ENCODE data around the gene SOX6.

The SOX6 gene

GRCh38 chr11:16266021-16266420 is 90.3 kb downstream of the SOX6 start:
- DNase-seq (ENCODE audit: low spot score): no peak

GRCh38 chr11:16265022-16265421 is 91.3 kb downstream of the SOX6 start:
- no peak for DNase-seq (ENCODE audit: low spot score)

GRCh38 chr11:16262645-16262955 is 93.7 kb downstream of the SOX6 start:
- no peak for DNase-seq (ENCODE audit: low spot score)

GRCh38 chr11:16261836-16262644 is 94.3 kb downstream of the SOX6 start:
- DNase-seq (ENCODE audit: low spot score): no peak

GRCh38 chr11:16252373-16252772 is 104.0 kb downstream of the SOX6 start:
- DNase-seq (ENCODE audit: low spot score): no peak

GRCh38 chr11:16248248-16248647 is 108.1 kb downstream of the SOX6 start:
- no peak for DNase-seq (ENCODE audit: low spot score)

GRCh38 chr11:16242806-16243205 is 113.5 kb downstream of the SOX6 start:
- no peak for DNase-seq (ENCODE audit: low spot score)

- DNase-seq (ENCODE audit: low spot score): no peak
These were observed 115.7 kb downstream of the SOX6 start for GRCh38 chr11:16240687-16241086.

- DNase-seq (ENCODE audit: low spot score): no peak
These were observed 116.9 kb downstream of the SOX6 start for GRCh38 chr11:16239141-16240105.

GRCh38 chr11:16226245-16226644 is 130.1 kb downstream of the SOX6 start:
- no peak for DNase-seq (ENCODE audit: low spot score)

GRCh38 chr11:16225623-16226022 is 130.7 kb downstream of the SOX6 start:
- no peak for DNase-seq (ENCODE audit: low spot score)

GRCh38 chr11:16223558-16223957 is 132.8 kb downstream of the SOX6 start:
- DNase-seq (ENCODE audit: low spot score): no peak

GRCh38 chr11:16217631-16218030 is 138.7 kb downstream of the SOX6 start:
- DNase-seq (ENCODE audit: low spot score): no peak

GRCh38 chr11:16216831-16217230 is 139.5 kb downstream of the SOX6 start:
- DNase-seq (ENCODE audit: low spot score): no peak

- DNase-seq (ENCODE audit: low spot score): no peak
These were observed 141.0 kb downstream of the SOX6 start for GRCh38 chr11:16215352-16215751.

- no peak for DNase-seq (ENCODE audit: low spot score)
These were observed 144.9 kb downstream of the SOX6 start for GRCh38 chr11:16211407-16211806.

- DNase-seq (ENCODE audit: low spot score): no peak
These were observed 152.1 kb downstream of the SOX6 start for GRCh38 chr11:16204261-16204660.

- no peak for DNase-seq (ENCODE audit: low spot score)
These were observed 160.7 kb downstream of the SOX6 start for GRCh38 chr11:16195651-16196050.

GRCh38 chr11:16194566-16194965 is 161.8 kb downstream of the SOX6 start:
- DNase-seq (ENCODE audit: low spot score): no peak

- DNase-seq (ENCODE audit: low spot score): no peak
These were observed 162.4 kb downstream of the SOX6 start for GRCh38 chr11:16193897-16194381.

- no peak for DNase-seq (ENCODE audit: low spot score)
These were observed 164.5 kb downstream of the SOX6 start for GRCh38 chr11:16191868-16192240.

- no peak for DNase-seq (ENCODE audit: low spot score)
These were observed 165.0 kb downstream of the SOX6 start for GRCh38 chr11:16191212-16191867.

GRCh38 chr11:16186680-16187079 is 169.7 kb downstream of the SOX6 start:
- no peak for DNase-seq (ENCODE audit: low spot score)

Measured in germinal center (tissue), 1 donor.